Activated CD8-positive, alpha-beta memory T cell treated with anti-CD3 and anti-CD28 coated beads for 36 hours (primary cell): Measurements from ENCODE around the gene BIN2. TPM values are rescaled to one million over a fixed set of nuclear protein-coding genes. Genes with fewer than 3 reads are reported as not detected.
"Not testable (repeated sequence)": the region's sequence is repeated elsewhere in the genome, so short reads cannot be mapped to it uniquely, and the experiment has no call there.

Experiments
- CTCF ChIA-PET: fragments of 350-600 bp; sonication (Branson Sonifier 250); formaldehyde crosslinking; loops from one replicate; lab custom pipeline; 2021; ENCODE audit warnings: antibody characterized with exemption; lab: Charles Lee
- POLR2A ChIA-PET: fragments of 350-600 bp; sonication (Branson Sonifier 250); formaldehyde crosslinking; loops from one replicate; lab custom pipeline; 2021; ENCODE audit warnings: antibody characterized with exemption; lab: Charles Lee
- total RNA-seq, 2 experiments: library from RNA; stranded (reverse); gene quantifications; one replicate each; pipeline ENCODE4 v1.2.3, GENCODE V29; 2021

The BIN2 gene
- total RNA-seq, 2 experiments from 2014 or later = 42.8 to 47.0 TPM

GRCh38 chr12:51324953-51325352, 979 bp upstream of the BIN2 start:
- ChIA-PET CTCF (interaction anchor here (4.8 kb wide), 1 partner anchor 16 kb away, joined by 26 read pairs; no protein-coding TSS in a partner anchor), POLR2A (interaction anchor here (0.5 to 0.9 kb wide), 3 partner anchors 55 to 558 kb away, joined by 3 to 4 read pairs (median 3); no protein-coding TSS in a partner anchor)

DNA sequence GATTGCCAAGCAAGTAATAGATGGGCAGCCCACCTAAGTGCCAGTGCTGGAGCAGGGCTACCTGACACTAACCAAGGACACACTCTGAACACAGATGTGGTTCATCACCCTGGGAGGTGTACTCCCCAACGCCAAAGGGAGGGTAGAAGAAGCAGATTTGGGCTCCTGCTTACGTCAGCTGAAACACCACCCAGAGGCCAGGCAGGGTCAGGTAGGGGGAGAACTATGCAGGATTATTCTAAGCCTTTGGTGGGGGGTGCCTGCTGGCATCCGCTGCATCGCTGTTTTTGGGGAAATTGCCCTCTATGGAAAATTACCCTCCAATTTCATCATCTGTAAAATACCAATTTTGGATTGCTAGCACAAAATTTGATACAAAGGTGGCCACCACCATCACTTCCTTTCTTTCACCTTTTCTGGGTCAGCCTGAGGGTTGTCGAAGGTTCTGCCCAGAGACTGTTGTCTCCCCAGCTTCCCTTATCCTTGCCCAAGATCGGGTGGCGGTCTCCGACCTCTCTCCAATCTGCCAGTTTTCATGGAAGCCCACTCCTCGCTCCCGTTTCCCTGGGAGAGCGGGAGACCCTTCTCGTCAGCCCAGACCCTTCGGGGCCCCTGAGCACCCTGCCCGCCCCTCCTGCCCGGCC, 535 bp downstream of the BIN2 start:
- ChIA-PET CTCF (interaction anchor here (1.0 to 4.8 kb wide), 3 partner anchors 13 to 51 kb away, joined by 3 to 26 read pairs (median 5); no protein-coding TSS in a partner anchor), POLR2A (interaction anchor here (0.5 to 1.2 kb wide), 2 partner anchors 53 to 405 kb away, joined by 3 read pairs; no protein-coding TSS in a partner anchor)

DNA sequence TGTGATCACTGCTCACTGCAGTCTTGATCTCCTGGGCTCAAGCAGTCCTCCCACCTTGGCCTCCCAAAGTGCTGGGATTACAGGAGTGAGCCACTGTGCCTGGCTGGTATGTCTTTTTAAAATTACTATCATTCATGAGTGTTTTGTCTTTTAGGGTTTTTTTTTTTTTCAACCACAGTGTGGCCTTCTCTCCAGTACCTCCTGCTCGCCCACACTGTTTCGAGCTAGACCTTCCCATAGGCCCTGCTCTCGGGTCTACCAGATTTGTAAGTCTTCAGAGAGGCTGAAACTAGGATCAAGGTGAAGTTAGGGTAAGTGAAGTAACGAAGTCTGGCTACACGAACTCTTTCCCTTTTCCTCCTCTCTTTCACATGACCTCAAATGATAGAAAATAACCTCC, 1.5 kb downstream of the BIN2 start:
- CTCF ChIA-PET = interaction anchor here (1.6 to 4.8 kb wide), 2 partner anchors 12 to 18 kb away, joined by 5 to 26 read pairs; no protein-coding TSS in a partner anchor
- POLR2A ChIA-PET = interaction anchor here (0.7 to 1.2 kb wide), 3 partner anchors 20 to 84 kb away, joined by 3 read pairs; partner anchors contain the start of gene DAZAP2

DNA sequence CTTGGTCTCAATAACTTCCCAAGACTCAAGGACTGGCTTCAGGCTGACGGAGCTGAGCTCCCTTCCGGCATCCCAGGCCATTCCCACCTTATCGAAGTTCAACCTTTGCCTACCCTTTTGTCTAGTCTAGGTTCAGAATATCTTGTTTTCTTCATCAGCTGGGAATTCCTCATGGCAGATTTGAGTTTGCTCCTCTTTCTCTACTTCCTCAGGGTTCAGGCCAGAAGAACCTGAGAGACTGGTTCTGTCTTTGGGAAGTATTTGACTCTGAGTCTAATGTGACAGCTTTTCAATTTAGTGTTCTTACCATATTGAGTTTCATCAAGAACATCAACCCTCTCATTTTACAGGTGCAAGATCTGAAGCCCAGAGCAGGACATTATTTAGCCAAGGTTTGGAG, 2.1 kb downstream of the BIN2 start:
- ChIA-PET CTCF (interaction anchor here (4.8 kb wide), 1 partner anchor 19 kb away, joined by 26 read pairs; no protein-coding TSS in a partner anchor), POLR2A (interaction anchor here (1.0 kb wide), 1 partner anchor 83 kb away, joined by 3 read pairs; the partner anchor contains the start of gene DAZAP2)

DNA sequence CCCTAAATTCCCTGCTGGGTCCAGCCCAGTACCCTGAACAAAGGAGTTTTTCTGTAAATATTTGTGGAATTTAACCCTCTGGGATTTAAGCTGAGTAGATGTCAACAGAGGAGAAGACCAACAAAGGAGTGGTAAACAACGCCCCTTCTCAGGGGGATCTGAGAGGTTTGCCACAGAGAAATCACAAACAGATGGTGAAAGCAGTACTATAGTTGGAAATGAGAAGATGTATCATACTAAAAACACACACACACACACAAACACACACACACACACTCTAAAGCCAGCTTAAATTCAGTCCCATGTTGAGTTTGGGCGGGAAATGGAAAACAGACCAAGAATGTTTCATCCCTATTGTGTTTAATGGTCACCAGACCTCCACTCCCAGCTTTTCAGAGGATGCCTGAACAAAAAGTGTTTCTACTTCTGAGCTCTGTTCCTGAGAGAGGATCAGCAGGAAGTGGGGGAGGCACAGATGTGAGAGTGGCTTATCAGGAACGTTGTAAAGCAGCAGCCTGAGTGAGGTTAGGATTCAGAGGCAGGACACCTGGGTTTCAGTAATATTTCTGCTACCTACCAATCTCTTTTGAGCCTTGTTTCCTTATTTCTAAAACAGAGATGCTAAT, 3.2 kb downstream of the BIN2 start:
- POLR2A ChIA-PET = interaction anchor here (0.7 kb wide), 1 partner anchor 103 kb away, joined by 3 read pairs; the partner anchor contains the start of gene POU6F1
- CTCF ChIA-PET = interaction anchor here (1.6 kb wide), 1 partner anchor 20 kb away, joined by 5 read pairs; no protein-coding TSS in a partner anchor

DNA sequence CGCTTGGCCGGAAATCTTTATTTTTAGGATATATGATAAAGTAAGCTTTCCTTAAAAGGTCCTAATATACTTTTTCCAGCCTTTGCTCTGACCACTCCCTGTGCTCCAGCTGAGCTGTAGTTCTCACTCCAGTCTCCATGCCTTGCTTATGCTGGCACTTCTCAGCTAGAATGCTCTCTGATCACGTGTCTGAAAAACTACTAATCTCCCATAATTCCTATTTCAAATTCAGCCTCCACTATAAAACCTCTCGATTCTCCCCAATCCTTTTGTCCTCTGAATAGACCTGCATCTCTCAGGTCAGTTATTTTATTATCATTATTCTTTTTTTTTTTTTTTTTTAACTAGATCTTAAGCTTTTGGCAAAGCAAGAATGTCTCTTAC, 3.7 kb downstream of the BIN2 start:
- ChIA-PET POLR2A (interaction anchor here (0.7 kb wide), 2 partner anchors 21 to 102 kb away, joined by 3 read pairs; partner anchors contain the start of gene POU6F1), CTCF (interaction anchor here (1.6 kb wide), 1 partner anchor 21 kb away, joined by 5 read pairs; no protein-coding TSS in a partner anchor)

GRCh38 chr12:51318846-51319599, 5.0 kb downstream of the BIN2 start:
- ChIA-PET CTCF (interaction anchor here (0.9 to 1.6 kb wide), 4 partner anchors 22 to 229 kb away, joined by 3 to 5 read pairs (median 4); no protein-coding TSS in a partner anchor), POLR2A (interaction anchor here (0.5 kb wide), 1 partner anchor 34 kb away, joined by 3 read pairs; no protein-coding TSS in a partner anchor)

- CTCF ChIA-PET = interaction anchor here (0.7 to 1.5 kb wide), 4 partner anchors 23 to 229 kb away, joined by 3 to 5 read pairs (median 4); no protein-coding TSS in a partner anchor
- POLR2A ChIA-PET = not testable (repeated sequence)
Measured at GRCh38 chr12:51318057-51318806, 5.7 kb downstream of the BIN2 start.

DNA sequence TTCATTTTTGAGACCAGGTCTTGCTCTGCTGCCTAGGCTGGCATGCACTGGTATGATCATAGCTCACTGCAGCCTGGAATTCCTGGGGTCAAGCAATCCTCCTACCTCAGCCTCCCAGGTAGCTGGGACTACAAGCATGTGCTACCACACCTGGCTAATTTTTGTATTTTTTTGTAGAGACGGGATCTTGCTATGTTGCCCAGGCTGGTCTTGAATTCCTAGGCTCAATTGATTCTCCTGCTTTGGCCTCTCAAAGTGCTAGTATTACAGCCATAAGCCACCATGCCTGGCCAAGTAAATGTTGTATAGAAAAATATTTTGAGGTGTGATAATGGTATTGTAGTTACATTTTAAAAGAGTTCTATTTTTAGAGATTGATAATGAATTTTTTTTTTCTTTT, 12.6 kb downstream of the BIN2 start:
- ChIA-PET CTCF (interaction anchor here (0.9 to 1.6 kb wide), 2 partner anchors 12 to 29 kb away, joined by 3 to 5 read pairs; no protein-coding TSS in a partner anchor), POLR2A (interaction anchor here (0.6 kb wide), 1 partner anchor 15 kb away, joined by 3 read pairs; no protein-coding TSS in a partner anchor)

DNA sequence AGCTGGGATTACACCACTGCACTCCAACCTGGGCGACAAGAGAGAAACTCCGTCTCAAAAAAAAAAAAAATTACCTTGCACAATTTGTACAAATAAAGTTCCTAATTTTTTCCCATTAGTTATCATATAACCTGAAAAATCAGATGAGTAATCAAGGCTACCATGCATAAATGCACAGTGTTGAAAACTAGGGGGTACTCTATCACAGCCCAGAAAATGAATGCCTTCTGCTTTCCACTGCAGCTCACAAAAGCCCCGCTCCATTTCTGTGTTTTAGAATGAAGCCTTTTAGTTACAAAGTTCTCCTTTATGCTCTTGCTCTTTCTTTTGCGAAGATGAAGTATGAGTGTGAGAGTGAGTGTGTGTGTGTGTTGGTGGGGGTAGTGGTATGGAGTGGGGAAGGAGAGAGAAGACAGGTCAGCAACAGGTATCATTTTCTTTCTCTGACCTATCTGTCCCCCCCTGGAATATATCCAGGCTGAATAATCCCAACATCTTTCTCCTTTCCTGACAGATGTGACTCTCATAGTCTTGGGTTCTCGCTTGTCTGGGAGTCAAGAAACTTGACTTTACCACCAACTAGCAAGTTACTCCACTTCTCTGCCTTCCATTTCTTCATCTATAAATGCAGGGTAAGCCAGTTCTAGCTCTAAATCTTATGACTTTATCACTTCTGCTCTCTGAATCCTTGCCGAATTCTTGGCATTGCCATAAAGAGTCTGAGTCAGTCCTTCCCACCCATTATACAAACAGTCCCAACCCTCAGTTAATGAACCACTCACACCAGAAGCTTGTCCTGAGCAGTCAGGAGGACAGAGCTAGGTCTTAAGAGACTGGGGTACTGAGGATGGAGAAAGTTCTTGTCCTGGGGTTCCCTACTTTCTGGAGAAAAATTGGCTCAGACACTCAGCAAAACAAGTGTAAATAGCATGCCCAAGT, 16.1 kb downstream of the BIN2 start:
- ChIA-PET POLR2A (no interaction called here), CTCF (no interaction called here)

DNA sequence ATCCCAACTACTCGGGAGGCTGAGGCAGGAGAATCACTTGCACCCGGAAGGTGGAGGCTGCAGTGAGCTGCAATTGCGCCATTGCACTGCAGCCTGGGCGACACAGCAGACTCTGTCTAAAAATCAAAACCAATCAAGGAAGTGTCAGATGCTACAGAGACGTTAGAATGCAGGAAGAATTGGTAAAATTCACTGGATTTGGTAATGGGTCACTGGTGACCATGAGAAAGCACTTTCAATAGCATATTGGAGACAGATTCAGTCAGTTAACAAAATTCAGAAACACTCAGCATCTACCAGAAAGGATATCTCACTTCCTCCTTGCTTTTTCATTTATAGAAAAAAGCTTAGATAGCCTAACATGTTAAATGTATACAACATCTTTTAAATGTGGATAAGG, 17.5 kb downstream of the BIN2 start:
- CTCF ChIA-PET = no interaction called here
- POLR2A ChIA-PET = no interaction called here

GRCh38 chr12:51300768-51301167, 23.2 kb downstream of the BIN2 start:
- CTCF ChIA-PET = interaction anchor here (1.0 kb wide), 1 partner anchor 41 kb away, joined by 3 read pairs; no protein-coding TSS in a partner anchor
- POLR2A ChIA-PET = not testable (repeated sequence)

- ChIA-PET POLR2A (no interaction called here), CTCF (no interaction called here)
Measured at GRCh38 chr12:51295651-51296050, 28.3 kb downstream of the BIN2 start.

DNA sequence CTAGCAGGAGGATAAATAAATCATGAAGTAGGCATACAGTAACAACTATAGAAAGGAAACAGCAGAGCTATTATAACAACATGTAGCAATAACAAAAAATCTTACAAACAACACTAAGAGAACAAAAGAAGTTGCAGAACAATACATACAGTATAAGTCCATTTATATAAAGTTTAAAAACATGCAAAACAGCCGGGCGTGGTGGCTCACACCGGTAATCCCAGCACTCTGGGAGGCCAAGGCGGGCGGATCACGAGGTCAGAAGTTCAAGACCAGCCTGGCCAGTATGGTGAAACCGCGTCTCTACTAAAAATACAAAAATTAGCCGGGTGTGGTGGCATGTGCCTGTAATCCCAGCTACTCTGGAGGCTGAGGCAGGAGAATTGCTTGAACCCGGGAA, 29.9 kb downstream of the BIN2 start:
- POLR2A ChIA-PET = interaction anchor here (0.6 kb wide), 1 partner anchor 283 kb away, joined by 3 read pairs; no protein-coding TSS in a partner anchor
- CTCF ChIA-PET = interaction anchor here (1.3 to 1.5 kb wide), 3 partner anchors 10 to 47 kb away, joined by 3 to 5 read pairs (median 4); partner anchors contain the start of gene SMAGP

DNA sequence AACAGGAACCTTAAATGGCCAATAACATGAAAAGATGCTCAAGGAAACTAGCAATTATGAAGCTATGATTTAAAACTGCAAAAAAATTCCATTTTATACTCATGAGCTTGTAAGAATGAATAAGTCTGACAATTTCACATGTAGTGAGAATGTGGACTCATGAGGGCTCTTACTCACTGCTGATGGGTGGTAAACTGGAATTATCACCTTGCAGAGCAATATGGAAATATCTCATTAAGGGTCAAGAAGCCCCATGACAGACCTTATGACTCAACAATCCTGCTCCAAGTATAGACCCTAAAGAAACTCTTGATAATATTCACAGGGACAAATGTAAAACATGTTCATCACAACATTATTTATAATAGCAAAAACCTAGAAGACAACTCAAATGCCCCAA, 30.3 kb downstream of the BIN2 start:
- POLR2A ChIA-PET = interaction anchor here (0.6 kb wide), 1 partner anchor 283 kb away, joined by 3 read pairs; no protein-coding TSS in a partner anchor

More for the DNA sequence above, 30.3 kb downstream of the BIN2 start:
- CTCF ChIA-PET = interaction anchor here (1.3 to 1.5 kb wide), 3 partner anchors 10 to 47 kb away, joined by 3 to 5 read pairs (median 4); partner anchors contain the start of gene SMAGP
